Testis (tissue), 2 donors: Measurements from ENCODE around the gene FKBP8.

Experiments used
- POLR2A ChIP-seq: fragments of 450-650 bp; IDR thresholded peaks from one replicate; pipeline ENCODE4 v1.6.1; 2017; ENCODE audit warnings: antibody characterized with exemption, mild to moderate bottlenecking, moderate library complexity
- TF ChIP-seq, protein P1 (sequence below), 3 experiments: fragments of 450-650 bp in 2 of 3; fragments of 200-600 bp in 1 of 3; sonication (generic) in 1 of 3; IDR thresholded peaks; one replicate each; pipeline ENCODE4 v1.5.1; 2016 to 2019; ENCODE audit warnings: antibody characterized with exemption in 3 of 3, mild to moderate bottlenecking in 2 of 3, moderate library complexity in 1 of 3

DNA sequence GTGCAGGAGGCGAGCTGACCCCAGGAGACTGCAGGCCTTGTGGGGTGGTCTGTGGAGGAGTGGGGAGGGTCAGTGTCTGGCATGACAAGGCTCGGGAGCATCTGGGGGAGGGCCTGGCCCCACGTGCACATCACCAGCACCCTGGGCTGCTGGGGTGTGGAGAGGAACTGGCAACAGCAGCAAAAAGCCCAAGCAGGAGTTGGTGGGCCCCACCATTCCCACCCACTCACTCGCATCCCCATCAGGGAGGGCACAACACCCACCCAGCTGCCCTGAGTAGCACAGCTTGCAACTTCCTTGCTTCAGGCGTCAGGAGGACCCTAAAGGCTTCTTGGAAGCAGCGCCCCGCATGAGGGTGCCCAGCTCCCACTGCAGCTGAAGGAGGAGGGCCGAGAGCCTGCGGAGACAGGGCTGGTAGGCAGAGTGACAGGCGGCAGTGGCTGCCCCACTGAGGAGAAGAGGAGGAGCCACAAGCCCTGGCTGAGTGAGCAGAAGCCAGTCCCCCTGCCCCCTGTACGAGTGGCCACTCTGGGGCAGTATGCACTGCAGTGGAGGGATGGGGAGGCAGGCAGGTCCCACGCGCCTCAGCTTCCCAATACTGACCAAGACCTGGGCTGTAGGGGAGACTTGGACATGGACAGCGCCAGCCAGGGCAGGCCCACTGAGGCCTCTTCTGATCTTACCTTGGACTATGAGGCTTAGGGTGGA, 48.0 kb downstream of the FKBP8 start:
- TF ChIP-seq, protein P1, sequence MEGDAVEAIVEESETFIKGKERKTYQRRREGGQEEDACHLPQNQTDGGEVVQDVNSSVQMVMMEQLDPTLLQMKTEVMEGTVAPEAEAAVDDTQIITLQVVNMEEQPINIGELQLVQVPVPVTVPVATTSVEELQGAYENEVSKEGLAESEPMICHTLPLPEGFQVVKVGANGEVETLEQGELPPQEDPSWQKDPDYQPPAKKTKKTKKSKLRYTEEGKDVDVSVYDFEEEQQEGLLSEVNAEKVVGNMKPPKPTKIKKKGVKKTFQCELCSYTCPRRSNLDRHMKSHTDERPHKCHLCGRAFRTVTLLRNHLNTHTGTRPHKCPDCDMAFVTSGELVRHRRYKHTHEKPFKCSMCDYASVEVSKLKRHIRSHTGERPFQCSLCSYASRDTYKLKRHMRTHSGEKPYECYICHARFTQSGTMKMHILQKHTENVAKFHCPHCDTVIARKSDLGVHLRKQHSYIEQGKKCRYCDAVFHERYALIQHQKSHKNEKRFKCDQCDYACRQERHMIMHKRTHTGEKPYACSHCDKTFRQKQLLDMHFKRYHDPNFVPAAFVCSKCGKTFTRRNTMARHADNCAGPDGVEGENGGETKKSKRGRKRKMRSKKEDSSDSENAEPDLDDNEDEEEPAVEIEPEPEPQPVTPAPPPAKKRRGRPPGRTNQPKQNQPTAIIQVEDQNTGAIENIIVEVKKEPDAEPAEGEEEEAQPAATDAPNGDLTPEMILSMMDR (IDR thresholded peaks at IDR 0.05): no peak
- TF ChIP-seq POLR2A: no peak
